H9 (cell line): ENCODE data around the gene ZNF160. TPM values are rescaled to one million over a fixed set of nuclear protein-coding genes. Genes with fewer than 3 reads are reported as not detected.

Experiments
- DNase-seq: peaks from one replicate; pipeline ENCODE4 v3.0.0-alpha.2; 2017
- H2AFZ ChIP-seq: one replicate; pipeline ENCODE4 v1.6.1; 2013; ENCODE audit warnings: mild to moderate bottlenecking, low read length, control low read depth, moderate library complexity
- H2AK5ac ChIP-seq: 2 replicates; pipeline ENCODE4 v1.6.1; 2013; ENCODE audit warnings: low read length, control low read depth, mixed read lengths; ENCODE audit not compliant: insufficient read length
- H2BK120ac ChIP-seq: one replicate; pipeline ENCODE4 v1.6.1; 2013; ENCODE audit warnings: low read depth, mild to moderate bottlenecking, low read length, control low read depth, inconsistent platforms; ENCODE audit not compliant: poor library complexity, severe bottlenecking
- H2BK12ac ChIP-seq: 2 replicates; pipeline ENCODE4 v1.6.1; 2013; ENCODE audit warnings: low read length, control low read depth, mixed read lengths, low read depth; ENCODE audit not compliant: insufficient read length
- H2BK15ac ChIP-seq: 2 replicates; pipeline ENCODE4 v1.6.1; 2013; ENCODE audit warnings: low read depth, low read length, control low read depth
- H2BK20ac ChIP-seq: one replicate; pipeline ENCODE4 v1.6.1; 2013; ENCODE audit warnings: low read depth, mild to moderate bottlenecking, low read length, control low read depth, inconsistent platforms; ENCODE audit not compliant: poor library complexity, severe bottlenecking
- H2BK5ac ChIP-seq: 2 replicates; pipeline ENCODE4 v1.6.1; 2013; ENCODE audit warnings: low read length, control low read depth, mixed read lengths; ENCODE audit not compliant: insufficient read length
- H3K14ac ChIP-seq: 2 replicates; pipeline ENCODE4 v1.6.1; 2013; ENCODE audit warnings: low read length, control low read depth; ENCODE audit not compliant: insufficient read depth
- H3K18ac ChIP-seq: 2 replicates; pipeline ENCODE4 v1.6.1; 2013; ENCODE audit warnings: low read depth, mild to moderate bottlenecking, mixed read lengths, low read length, control low read depth; ENCODE audit not compliant: insufficient read length
- H3K23ac ChIP-seq: 2 replicates; pipeline ENCODE4 v1.6.1; 2013; ENCODE audit warnings: low read length, control low read depth, mixed read lengths, low read depth; ENCODE audit not compliant: insufficient read length
- H3K23me2 ChIP-seq: 2 replicates; pipeline ENCODE4 v1.6.1; 2013; ENCODE audit warnings: low read depth, mild to moderate bottlenecking, mixed read lengths, low read length, control low read depth; ENCODE audit not compliant: insufficient read length, poor library complexity, severe bottlenecking
- H3K27ac ChIP-seq: 2 replicates; pipeline ENCODE4 v1.5.1; 2013; ENCODE audit warnings: low read length, control low read depth, mixed read lengths, low read depth; ENCODE audit not compliant: insufficient read length
- H3K27me3 ChIP-seq: 2 replicates; pipeline ENCODE4 v1.6.1; 2013; ENCODE audit warnings: low read length, control low read depth, inconsistent platforms; ENCODE audit not compliant: insufficient read depth
- H3K4ac ChIP-seq: 2 replicates; pipeline ENCODE4 v1.6.1; 2013; ENCODE audit warnings: low read depth, mild to moderate bottlenecking, control low read depth, inconsistent platforms, low read length, moderate library complexity
- H3K4me1 ChIP-seq: 2 replicates; pipeline ENCODE4 v1.6.1; 2013; ENCODE audit warnings: low read length, control low read depth, inconsistent platforms; ENCODE audit not compliant: insufficient read depth
- H3K4me2 ChIP-seq: 2 replicates; pipeline ENCODE4 v1.6.1; 2013; ENCODE audit warnings: low read length, control low read depth, mixed read lengths; ENCODE audit not compliant: insufficient read length, insufficient read depth
- H3K56ac ChIP-seq: 2 replicates; pipeline ENCODE4 v1.6.1; 2013; ENCODE audit warnings: low read depth, mild to moderate bottlenecking, mixed read lengths, low read length, control low read depth; ENCODE audit not compliant: insufficient read length
- H3K79me1 ChIP-seq: 2 replicates; pipeline ENCODE4 v1.6.1; 2013; ENCODE audit warnings: low read depth, mild to moderate bottlenecking, moderate library complexity, low read length, control low read depth, inconsistent platforms; ENCODE audit not compliant: insufficient read depth, poor library complexity, severe bottlenecking
- H3K79me2 ChIP-seq: 2 replicates; pipeline ENCODE4 v1.6.1; 2013; ENCODE audit warnings: low read length, control low read depth, inconsistent platforms; ENCODE audit not compliant: insufficient read depth
- H3K9ac ChIP-seq: 2 replicates; pipeline ENCODE4 v1.6.1; 2013; ENCODE audit warnings: low read length, control low read depth, mixed read lengths; ENCODE audit not compliant: insufficient read length; ENCODE audit errors: extremely low read depth
- H3K9me3 ChIP-seq: one replicate; pipeline ENCODE4 v1.6.1; 2013; ENCODE audit warnings: low read depth, low read length, inconsistent platforms; ENCODE audit not compliant: control insufficient read depth
- H3T11ph ChIP-seq: one replicate; pipeline ENCODE4 v1.6.1; 2013; ENCODE audit warnings: mild to moderate bottlenecking, low read length, control low read depth, inconsistent platforms
- H4K20me1 ChIP-seq: one replicate; pipeline ENCODE4 v1.6.1; 2013; ENCODE audit not compliant: control insufficient read depth, insufficient read length, insufficient read depth
- H4K5ac ChIP-seq: 2 replicates; pipeline ENCODE4 v1.6.1; 2013; ENCODE audit warnings: low read depth, mild to moderate bottlenecking, mixed read lengths, low read length, control low read depth; ENCODE audit not compliant: insufficient read length
- H4K8ac ChIP-seq: replicated peaks from 2 replicates; pipeline ENCODE4 v1.6.1; 2013; ENCODE audit warnings: low read length, control low read depth, mixed read lengths, low read depth; ENCODE audit not compliant: insufficient read length
- H4K91ac ChIP-seq: 2 replicates; pipeline ENCODE4 v1.6.1; 2013; ENCODE audit warnings: low read depth, mild to moderate bottlenecking, moderate library complexity, mixed read lengths, low read length, control low read depth; ENCODE audit not compliant: insufficient read length
- H3K27ac Mint-ChIP-seq, 3 experiments: 2 replicates in 2 of 3; 3 replicates in 1 of 3; pipeline ENCODE4 v1.8.0; 2020 to 2021; ENCODE audit warnings: mixed read lengths in 3 of 3, mild to moderate bottlenecking in 1 of 3, moderate library complexity in 1 of 3
- H3K27me3 Mint-ChIP-seq: 2 replicates; pipeline ENCODE4 v1.8.0; 2021; ENCODE audit warnings: low read depth, mild to moderate bottlenecking, moderate library complexity, mixed read lengths
- H3K36me3 Mint-ChIP-seq, 3 experiments: 2 replicates in 2 of 3; 3 replicates in 1 of 3; pipeline ENCODE4 v1.8.0; 2020 to 2021; ENCODE audit warnings: low read depth in 3 of 3, mixed read lengths in 3 of 3; ENCODE audit not compliant: insufficient read depth in 1 of 3
- H3K4me1 Mint-ChIP-seq, 2 experiments: 2 replicates each; pipeline ENCODE4 v1.8.0; 2020; ENCODE audit warnings: mixed read lengths in 2 of 2
- H3K4me3 Mint-ChIP-seq, 2 experiments: 2 replicates in 1 of 2; 3 replicates in 1 of 2; pipeline ENCODE4 v1.8.0; 2020 to 2021; ENCODE audit warnings: mild to moderate bottlenecking in 2 of 2, mixed read lengths in 2 of 2, moderate library complexity in 1 of 2
- H3K9me3 Mint-ChIP-seq, 2 experiments: 2 replicates in 1 of 2; 3 replicates in 1 of 2; pipeline ENCODE4 v1.8.0; 2020; ENCODE audit warnings: mild to moderate bottlenecking in 2 of 2, mixed read lengths in 2 of 2, moderate library complexity in 1 of 2
- CTCF ChIP-seq: fragments of 200-600 bp; sonication (generic); conservative IDR thresholded peaks from 3 replicates; pipeline ENCODE4 v1.8.0; 2021; ENCODE audit warnings: antibody characterized with exemption, mild to moderate bottlenecking
- WGBS: extraction: QIAGEN DNeasy Blood & Tissue Kit; methylation state at CpG from one replicate; pipeline ENCODE4 v1.1.7; 2013; ENCODE audit warnings: missing lambda C conversion rate, low lambda C conversion rate, mixed read lengths; ENCODE audit not compliant: insufficient read length; ENCODE audit errors: extremely low coverage; 5-methylcytosine and 5-hydroxymethylcytosine counted together
- total RNA-seq: library from RNA; stranded (reverse); gene quantifications from 2 replicates; pipeline ENCODE4 v1.2.1, GENCODE V29; 2021

The ZNF160 gene
- total RNA-seq, 1 experiment from 2014 or later: 31.1 TPM

DNA sequence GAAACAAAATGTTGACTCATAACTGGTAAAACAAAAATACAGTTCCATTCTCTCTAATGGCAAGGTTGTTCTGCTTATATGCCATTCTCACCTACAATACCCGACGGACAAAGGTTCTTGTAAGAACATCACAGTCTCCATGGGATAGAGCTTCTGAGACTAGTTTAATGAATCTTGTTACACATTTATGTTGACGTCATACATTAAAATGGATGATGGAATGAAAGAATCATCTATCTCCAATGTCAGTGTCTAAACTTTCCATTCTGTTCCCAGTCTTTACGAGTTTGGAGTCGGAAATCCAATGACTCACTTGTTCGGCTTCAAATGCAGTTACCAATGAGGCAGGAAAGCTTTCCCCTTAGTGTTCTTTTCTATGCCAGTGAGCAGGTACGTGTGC, 17.7 kb downstream of the ZNF160 start:
- no peak overlapping the region; a peak in 1 of 7 replicates for H3K27ac Mint-ChIP-seq
- Histone ChIP-seq H3K23me2 (no peaks in the 10 kb centered on the region), H2BK5ac (no peak overlapping the region), H3T11ph (no peak overlapping the region), H3K4me2 (no peak overlapping the region), H4K5ac (no peak overlapping the region), H3K4ac (no peak overlapping the region), H3K79me1 (no peaks in the 10 kb centered on the region), H3K27me3 (no peaks in the 10 kb centered on the region), H3K79me2 (no peaks in the 10 kb centered on the region), H4K8ac (no peak overlapping the region), H4K20me1 (no peaks in the 10 kb centered on the region), H2BK12ac (no peak overlapping the region), H2BK20ac (no peak overlapping the region), H3K23ac (no peak overlapping the region), H3K9me3 (no peaks in the 10 kb centered on the region), H3K4me1 (no peaks in the 10 kb centered on the region), H2BK120ac (no peak overlapping the region), H3K27ac (no peak overlapping the region), H3K18ac (no peak overlapping the region), H2AFZ (no peak overlapping the region), H2AK5ac (no peak overlapping the region), H3K14ac (no peak overlapping the region), H4K91ac (no peak overlapping the region), H3K9ac (no peak overlapping the region), H3K56ac (no peak overlapping the region), H2BK15ac (no peak overlapping the region)
- TF ChIP-seq CTCF: no peak
- no peaks in the 10 kb centered on the region for H3K4me1 Mint-ChIP-seq
- no CpG with 5 or more reads among the region's 7 CpGs for WGBS
- DNase-seq: no peak
- H3K27me3 Mint-ChIP-seq: no peaks in the 10 kb centered on the region
- H3K36me3 Mint-ChIP-seq: peaks cover 71 to 92% (median 90%) of the 10 kb centered on the region in 3 experiments
- H3K9me3 Mint-ChIP-seq: peaks cover 9 to 12% of the 10 kb centered on the region in 2 experiments; a peak in 3 of 5 replicates
- H3K4me3 Mint-ChIP-seq: no peak overlapping the region
